Lung (tissue), 12 donors: ENCODE measurements around the gene CAMK2D. TPM values are rescaled to one million over a fixed set of nuclear protein-coding genes. Genes with fewer than 3 reads are reported as not detected.
A peak's percentile ranks its signal among the peaks of the same experiment; 100 is the strongest.

Source experiments
- ATAC-seq: fragments of 200-7000 bp; cut with Tn5 transposase; one replicate; pipeline ENCODE4 v1.9.1; 2020; ENCODE audit warnings: moderate number of reproducible peaks; ENCODE audit not compliant: insufficient read depth, low FRiP score
- DNase-seq, 3 donors: peaks; one replicate each; pipeline ENCODE4 v3.0.0-alpha.2; 2013 to 2017
- H3K27ac ChIP-seq, 2 donors: one replicate each; pipeline ENCODE4 v1.5.1; 2013; ENCODE audit warnings: mild to moderate bottlenecking in 2 of 2, moderate library complexity in 2 of 2, control low read depth in 1 of 2, inconsistent platforms in 1 of 2, low read depth in 1 of 2, low read length in 1 of 2
- H3K27me3 ChIP-seq, 3 donors: one replicate each; pipeline ENCODE4 v1.5.1; 2013; ENCODE audit warnings: low read length in 2 of 3; ENCODE audit not compliant: control insufficient read depth in 3 of 3, insufficient read depth in 3 of 3
- H3K36me3 ChIP-seq, 4 donors: one replicate each; pipeline ENCODE4 v1.5.1; 2013; ENCODE audit warnings: low read length in 4 of 4, mild to moderate bottlenecking in 1 of 4, moderate library complexity in 1 of 4; ENCODE audit not compliant: control insufficient read depth in 4 of 4, insufficient read depth in 4 of 4
- H3K4me1 ChIP-seq, 5 donors: one replicate each; pipeline ENCODE4 v1.5.1; 2013; ENCODE audit warnings: low read length in 5 of 5, mild to moderate bottlenecking in 2 of 5, moderate library complexity in 1 of 5; ENCODE audit not compliant: control insufficient read depth in 5 of 5, insufficient read depth in 5 of 5
- H3K4me3 ChIP-seq: one replicate; pipeline ENCODE4 v1.5.1; 2013; ENCODE audit warnings: mild to moderate bottlenecking, control low read depth, moderate library complexity
- H3K9ac ChIP-seq, 2 donors: one replicate each; pipeline ENCODE4 v1.5.1; 2013; ENCODE audit warnings: low read length in 2 of 2, control low read depth in 1 of 2; ENCODE audit not compliant: insufficient read depth in 1 of 2
- H3K9me3 ChIP-seq, 4 donors: one replicate each; pipeline ENCODE4 v1.5.1; 2013; ENCODE audit warnings: low read length in 3 of 4, mild to moderate bottlenecking in 1 of 4, moderate library complexity in 1 of 4; ENCODE audit not compliant: control insufficient read depth in 4 of 4, insufficient read depth in 3 of 4
- CTCF ChIP-seq: IDR thresholded peaks from 2 replicates; pipeline ENCODE4 v1.5.1; 2012; ENCODE audit warnings: mild to moderate bottlenecking; ENCODE audit errors: control extremely low read depth, extremely low read depth
- WGBS, 2 donors: extraction: QIAGEN DNeasy Blood & Tissue Kit; methylation state at CpG; one replicate each; pipeline ENCODE4 v1.1.7; 2013; 5-methylcytosine and 5-hydroxymethylcytosine counted together
- polyA plus RNA-seq, 2 donors: library from polyadenylated mRNA; stranded (reverse); fragments of 200-250 nt; gene quantifications; one replicate each; pipeline ENCODE4 v1.2.1, GENCODE V29; 2013
- total RNA-seq, 2 donors: library from RNA; depleted of rRNA in 1 of 2; stranded (reverse); fragments of >200 nt in 1 of 2; gene quantifications; one replicate each; pipeline ENCODE4 v1.2.1, GENCODE V29; 2014 to 2021
- donor health status: control.
- donor health status: control.
- donor health status: Bipolar disorder and iron deficiency.
- donor health status: healthy.
- donor health status: DM: yes; HTN: yes; CAD: no.

Gene CAMK2D
- total and polyA plus RNA-seq, 4 donors = 11.9 to 98.2 (median 36.6) TPM

- H3K4me1 ChIP-seq = peaks cover 0 to 28% (median 0%) of the 10 kb centered on the region in 5 donors
- no peak overlapping the region for H3K4me3 ChIP-seq
- ATAC-seq (peak; percentile 32), DNase-seq (peak in 1 of 3 donors; percentile 65)
- WGBS, 2 donors = 81 to 87% methylated on average over 4 of the region's 4 CpGs
- no peak for TF ChIP-seq CTCF
- H3K9ac ChIP-seq = no peak overlapping the region
- peak overlapping the region; percentile 76 to 82 for H3K27ac ChIP-seq
- H3K9me3 ChIP-seq = no peaks in the 10 kb centered on the region
- peaks cover 0 to 5% (median 0%) of the 10 kb centered on the region in 4 donors for H3K36me3 ChIP-seq
- no peaks in the 10 kb centered on the region for H3K27me3 ChIP-seq
These were observed 205.0 kb downstream of the CAMK2D start for GRCh38 chr4:113556382-113557134.

GRCh38 chr4:113555868-113556267 is 205.7 kb downstream of the CAMK2D start:
- peak in 1 of 3 donors; percentile 54 for DNase-seq

GRCh38 chr4:113553082-113553481 is 208.5 kb downstream of the CAMK2D start:
- Histone ChIP-seq H3K4me3 (no peak overlapping the region), H3K9ac (no peak overlapping the region), H3K27ac (no peak overlapping the region), H3K4me1 (peaks cover 0 to 27% (median 0%) of the 10 kb centered on the region in 5 donors), H3K9me3 (no peaks in the 10 kb centered on the region), H3K27me3 (no peaks in the 10 kb centered on the region), H3K36me3 (peaks cover 0 to 2% (median 0%) of the 10 kb centered on the region in 4 donors)
- ATAC-seq (no peak), DNase-seq (no peak)
- WGBS, 2 donors = 97% methylated on average over 3 of the region's 3 CpGs
- no peak for TF ChIP-seq CTCF

More at GRCh38 chr4:113555868-113556267, 205.7 kb downstream of the CAMK2D start:
- WGBS, 2 donors = 60 to 77% methylated on average over 5 of the region's 5 CpGs
- H3K9me3 ChIP-seq = no peaks in the 10 kb centered on the region
- H3K36me3 ChIP-seq = peaks cover 0 to 5% (median 0%) of the 10 kb centered on the region in 4 donors
- peak overlapping the region; percentile 76 to 82 for H3K27ac ChIP-seq
- H3K27me3 ChIP-seq = no peaks in the 10 kb centered on the region
- peak; percentile 86 for ATAC-seq
- TF ChIP-seq CTCF = no peak
- no peak overlapping the region for H3K9ac ChIP-seq
- no peak overlapping the region for H3K4me3 ChIP-seq
- H3K4me1 ChIP-seq = peaks cover 0 to 26% (median 0%) of the 10 kb centered on the region in 5 donors
